ENCODE data around the gene SLC19A2. TPM values are rescaled to one million over a fixed set of nuclear protein-coding genes. Genes with fewer than 3 reads are reported as not detected.

SLC19A2 gene
- polyA plus RNA-seq, 1 donor from 2014 or later: 45.8 TPM

DNA sequence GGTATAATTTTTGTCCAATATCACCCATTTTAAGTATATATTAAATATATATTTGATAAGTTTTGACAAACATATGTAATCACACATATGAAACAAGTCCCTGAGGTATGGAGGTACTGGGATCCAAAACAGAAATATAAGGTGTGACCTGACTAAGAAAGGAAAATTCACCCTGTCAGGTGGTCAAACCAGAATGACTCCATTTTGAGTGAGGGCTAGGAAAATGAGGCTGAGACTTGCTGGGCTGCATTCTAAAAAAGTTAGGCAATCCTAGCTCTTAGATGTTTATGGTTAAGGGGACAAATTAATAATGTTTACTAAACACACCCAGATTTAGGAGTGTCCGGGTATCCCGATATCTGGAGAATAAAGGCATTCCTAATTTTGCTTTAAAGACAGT lies 11.6 kb upstream of the SLC19A2 start:
- H3K27me3 ChIP-seq (ENCODE audit: insufficient read depth, low read depth, low read length): no peaks in the 10 kb centered on the region
- no peaks in the 10 kb centered on the region for H3K9me3 ChIP-seq (ENCODE audit: low read length)
- no peak overlapping the region for H3K4me2 ChIP-seq (ENCODE audit: low read length)
- H3K79me2 ChIP-seq (replicated peaks; ENCODE audit: insufficient read depth, low read length): no peaks in the 10 kb centered on the region
- H4K20me1 ChIP-seq (ENCODE audit: insufficient read depth): no peaks in the 10 kb centered on the region
- H3K9me2 ChIP-seq (ENCODE audit: insufficient read depth, low read length): no peaks in the 10 kb centered on the region
- no peak overlapping the region for H3K9ac ChIP-seq (ENCODE audit: low read length)
- no peak overlapping the region for H2AFZ ChIP-seq (ENCODE audit: low read depth, low read length)
- H3F3A ChIP-seq (ENCODE audit: insufficient read depth, low read length, poor library complexity, severe bottlenecking): no peaks in the 10 kb centered on the region
- H3K4me3 ChIP-seq (ENCODE audit: low read length): no peak overlapping the region
- no peak overlapping the region for H3K27ac ChIP-seq (ENCODE audit: low read length)
- no peak for TF ChIP-seq POLR2AphosphoS5 (IDR thresholded peaks at IDR 0.05)
- TF ChIP-seq SMC3 (conservative IDR thresholded peaks at IDR 0.05; ENCODE audit: poor library complexity): no peak
- no peak for TF ChIP-seq RAD21 (conservative IDR thresholded peaks at IDR 0.05)
- TF ChIP-seq, protein P1, sequence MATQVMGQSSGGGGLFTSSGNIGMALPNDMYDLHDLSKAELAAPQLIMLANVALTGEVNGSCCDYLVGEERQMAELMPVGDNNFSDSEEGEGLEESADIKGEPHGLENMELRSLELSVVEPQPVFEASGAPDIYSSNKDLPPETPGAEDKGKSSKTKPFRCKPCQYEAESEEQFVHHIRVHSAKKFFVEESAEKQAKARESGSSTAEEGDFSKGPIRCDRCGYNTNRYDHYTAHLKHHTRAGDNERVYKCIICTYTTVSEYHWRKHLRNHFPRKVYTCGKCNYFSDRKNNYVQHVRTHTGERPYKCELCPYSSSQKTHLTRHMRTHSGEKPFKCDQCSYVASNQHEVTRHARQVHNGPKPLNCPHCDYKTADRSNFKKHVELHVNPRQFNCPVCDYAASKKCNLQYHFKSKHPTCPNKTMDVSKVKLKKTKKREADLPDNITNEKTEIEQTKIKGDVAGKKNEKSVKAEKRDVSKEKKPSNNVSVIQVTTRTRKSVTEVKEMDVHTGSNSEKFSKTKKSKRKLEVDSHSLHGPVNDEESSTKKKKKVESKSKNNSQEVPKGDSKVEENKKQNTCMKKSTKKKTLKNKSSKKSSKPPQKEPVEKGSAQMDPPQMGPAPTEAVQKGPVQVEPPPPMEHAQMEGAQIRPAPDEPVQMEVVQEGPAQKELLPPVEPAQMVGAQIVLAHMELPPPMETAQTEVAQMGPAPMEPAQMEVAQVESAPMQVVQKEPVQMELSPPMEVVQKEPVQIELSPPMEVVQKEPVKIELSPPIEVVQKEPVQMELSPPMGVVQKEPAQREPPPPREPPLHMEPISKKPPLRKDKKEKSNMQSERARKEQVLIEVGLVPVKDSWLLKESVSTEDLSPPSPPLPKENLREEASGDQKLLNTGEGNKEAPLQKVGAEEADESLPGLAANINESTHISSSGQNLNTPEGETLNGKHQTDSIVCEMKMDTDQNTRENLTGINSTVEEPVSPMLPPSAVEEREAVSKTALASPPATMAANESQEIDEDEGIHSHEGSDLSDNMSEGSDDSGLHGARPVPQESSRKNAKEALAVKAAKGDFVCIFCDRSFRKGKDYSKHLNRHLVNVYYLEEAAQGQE (IDR thresholded peaks at IDR 0.05; ENCODE audit: borderline replicate concordance): no peak
- TF ChIP-seq TAF1 (IDR thresholded peaks at IDR 0.05; ENCODE audit: low read depth): no peak
- TF ChIP-seq, protein P2, sequence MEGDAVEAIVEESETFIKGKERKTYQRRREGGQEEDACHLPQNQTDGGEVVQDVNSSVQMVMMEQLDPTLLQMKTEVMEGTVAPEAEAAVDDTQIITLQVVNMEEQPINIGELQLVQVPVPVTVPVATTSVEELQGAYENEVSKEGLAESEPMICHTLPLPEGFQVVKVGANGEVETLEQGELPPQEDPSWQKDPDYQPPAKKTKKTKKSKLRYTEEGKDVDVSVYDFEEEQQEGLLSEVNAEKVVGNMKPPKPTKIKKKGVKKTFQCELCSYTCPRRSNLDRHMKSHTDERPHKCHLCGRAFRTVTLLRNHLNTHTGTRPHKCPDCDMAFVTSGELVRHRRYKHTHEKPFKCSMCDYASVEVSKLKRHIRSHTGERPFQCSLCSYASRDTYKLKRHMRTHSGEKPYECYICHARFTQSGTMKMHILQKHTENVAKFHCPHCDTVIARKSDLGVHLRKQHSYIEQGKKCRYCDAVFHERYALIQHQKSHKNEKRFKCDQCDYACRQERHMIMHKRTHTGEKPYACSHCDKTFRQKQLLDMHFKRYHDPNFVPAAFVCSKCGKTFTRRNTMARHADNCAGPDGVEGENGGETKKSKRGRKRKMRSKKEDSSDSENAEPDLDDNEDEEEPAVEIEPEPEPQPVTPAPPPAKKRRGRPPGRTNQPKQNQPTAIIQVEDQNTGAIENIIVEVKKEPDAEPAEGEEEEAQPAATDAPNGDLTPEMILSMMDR (IDR thresholded peaks at IDR 0.05; ENCODE audit: poor library complexity, severe bottlenecking): no peak
- no peak for TF ChIP-seq EZH2 (IDR thresholded peaks at IDR 0.05; ENCODE audit: borderline replicate concordance, insufficient read depth, low read length, poor library complexity, severe bottlenecking)
- TF ChIP-seq MXI1 (conservative IDR thresholded peaks at IDR 0.05; ENCODE audit: poor library complexity, severe bottlenecking): no peak
- TF ChIP-seq EP300 (conservative IDR thresholded peaks at IDR 0.05; ENCODE audit: poor library complexity, severe bottlenecking): no peak
- H3K36me3 ChIP-seq (ENCODE audit: insufficient read depth, low read length): no peaks in the 10 kb centered on the region

DNA sequence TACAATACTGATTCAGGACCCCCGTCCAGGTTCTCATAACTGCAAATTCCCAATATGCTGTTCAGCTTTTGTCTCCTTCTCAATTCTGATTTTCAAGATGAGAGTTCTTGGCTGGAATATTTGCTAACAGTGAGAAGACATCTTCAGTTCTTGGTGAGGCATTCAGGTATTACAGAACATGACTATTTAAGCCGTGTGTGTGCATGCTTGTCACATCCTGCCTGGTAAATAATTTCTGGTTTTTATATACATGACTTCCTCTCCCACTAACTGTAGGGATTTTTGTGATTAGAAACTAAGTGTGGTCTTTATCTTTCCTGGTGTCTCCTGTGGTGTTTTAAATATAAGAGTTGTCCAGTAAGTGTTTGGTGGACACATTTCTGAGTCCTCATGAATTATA lies 10.2 kb upstream of the SLC19A2 start:
- Histone ChIP-seq H3K79me2 (replicated peaks; ENCODE audit: insufficient read depth, low read length) (no peaks in the 10 kb centered on the region), H3K4me3 (ENCODE audit: low read length) (no peak overlapping the region), H3K9me2 (ENCODE audit: insufficient read depth, low read length) (no peaks in the 10 kb centered on the region), H3K27me3 (ENCODE audit: insufficient read depth, low read depth, low read length) (no peaks in the 10 kb centered on the region), H3K4me2 (ENCODE audit: low read length) (no peak overlapping the region), H2AFZ (ENCODE audit: low read depth, low read length) (no peak overlapping the region), H3K36me3 (ENCODE audit: insufficient read depth, low read length) (no peaks in the 10 kb centered on the region), H3K9ac (ENCODE audit: low read length) (no peak overlapping the region), H3K27ac (ENCODE audit: low read length) (no peak overlapping the region), H4K20me1 (ENCODE audit: insufficient read depth) (no peaks in the 10 kb centered on the region), H3F3A (ENCODE audit: insufficient read depth, low read length, poor library complexity, severe bottlenecking) (no peaks in the 10 kb centered on the region), H3K9me3 (ENCODE audit: low read length) (no peaks in the 10 kb centered on the region)
- no peak for TF ChIP-seq EP300 (conservative IDR thresholded peaks at IDR 0.05; ENCODE audit: poor library complexity, severe bottlenecking)
- TF ChIP-seq, protein P2 (IDR thresholded peaks at IDR 0.05; ENCODE audit: poor library complexity, severe bottlenecking): no peak
- TF ChIP-seq MXI1 (conservative IDR thresholded peaks at IDR 0.05; ENCODE audit: poor library complexity, severe bottlenecking): no peak
- no peak for TF ChIP-seq POLR2AphosphoS5 (IDR thresholded peaks at IDR 0.05)
- no peak for TF ChIP-seq EZH2 (IDR thresholded peaks at IDR 0.05; ENCODE audit: borderline replicate concordance, insufficient read depth, low read length, poor library complexity, severe bottlenecking)
